HG03095 (cell line): ENCODE results near the gene CXCL5.
"Not testable (repeated sequence)": the region's sequence is repeated elsewhere in the genome, so short reads cannot be mapped to it uniquely, and the experiment has no call there.

ENCODE experiments used
- ATAC-seq: cut with Tn5 transposase; IDR thresholded peaks from one replicate; pipeline ENCODE4 v1.9.1; 2021; ENCODE audit warnings: moderate library complexity; ENCODE audit not compliant: unreplicated experiment

The CXCL5 gene

DNA sequence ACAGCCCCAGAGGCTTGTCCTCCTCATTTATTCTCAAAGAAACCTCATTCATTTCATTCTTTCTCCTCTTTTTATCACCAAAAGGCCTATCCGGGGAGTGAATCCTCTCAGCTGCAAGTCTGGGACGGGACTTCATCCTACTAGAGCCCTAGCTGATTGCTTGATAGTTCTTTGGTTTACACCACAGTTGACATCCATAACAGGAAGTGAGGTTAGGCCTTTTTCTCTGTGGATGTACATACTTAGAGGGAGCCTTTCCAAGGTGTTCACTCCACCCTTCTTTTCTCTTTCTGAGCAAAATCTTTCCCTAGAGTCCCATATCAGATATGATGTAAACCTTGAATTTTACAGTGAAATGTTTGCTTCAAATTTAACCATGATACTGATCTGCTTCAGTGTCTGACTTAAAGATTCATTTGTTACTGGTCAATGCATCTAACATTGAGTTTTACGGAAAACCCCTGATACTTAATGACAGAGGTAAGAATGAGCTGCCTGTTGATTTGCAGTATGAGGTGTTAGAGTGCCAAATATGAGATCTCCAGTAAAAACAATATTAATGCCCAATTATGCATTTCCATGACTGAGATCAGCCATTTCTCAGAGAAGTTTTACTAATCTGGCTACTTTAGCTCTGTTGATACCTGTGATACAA lies 16.8 kb upstream of the CXCL5 start:
- ATAC-seq: no peak

DNA sequence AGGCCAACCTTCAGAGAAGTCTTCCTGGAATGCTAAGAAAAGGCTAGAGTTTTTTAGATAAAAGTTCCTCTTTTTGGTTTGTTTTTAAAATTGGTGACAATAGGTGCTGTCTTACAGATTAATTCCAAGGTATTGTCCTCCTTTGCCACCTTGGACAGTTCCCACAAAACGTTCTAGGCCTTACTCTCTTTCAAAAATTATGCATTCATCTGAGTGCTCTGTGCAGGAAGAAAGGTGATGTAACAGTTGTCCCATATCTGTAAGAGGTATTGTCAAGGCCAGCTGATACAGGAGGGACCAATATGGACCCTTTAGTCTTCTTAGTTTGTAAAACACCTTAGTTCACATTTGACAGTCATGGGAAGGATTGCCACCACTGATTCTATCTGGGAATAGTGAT lies 15.9 kb upstream of the CXCL5 start:
- ATAC-seq: no peak

DNA sequence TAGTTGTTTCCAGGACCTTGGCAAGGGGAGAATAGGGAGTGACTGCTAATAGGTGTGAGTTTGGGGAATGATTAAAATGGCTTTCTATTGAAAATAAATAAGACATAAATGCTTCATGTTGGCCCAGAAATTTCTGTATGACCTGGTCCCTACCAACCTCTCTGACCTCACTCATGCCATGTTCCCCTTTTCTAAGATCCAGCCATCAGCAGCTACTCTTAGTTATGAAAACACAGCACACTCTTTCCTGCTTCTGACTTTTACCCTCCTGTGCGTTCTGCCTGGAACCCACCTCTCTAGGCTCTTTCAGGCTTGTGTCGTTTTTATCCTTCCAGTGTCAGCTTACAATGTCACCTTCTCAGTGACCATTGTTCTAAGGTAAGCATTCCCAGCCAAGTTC lies 14.8 kb upstream of the CXCL5 start:
- no peak for ATAC-seq

DNA sequence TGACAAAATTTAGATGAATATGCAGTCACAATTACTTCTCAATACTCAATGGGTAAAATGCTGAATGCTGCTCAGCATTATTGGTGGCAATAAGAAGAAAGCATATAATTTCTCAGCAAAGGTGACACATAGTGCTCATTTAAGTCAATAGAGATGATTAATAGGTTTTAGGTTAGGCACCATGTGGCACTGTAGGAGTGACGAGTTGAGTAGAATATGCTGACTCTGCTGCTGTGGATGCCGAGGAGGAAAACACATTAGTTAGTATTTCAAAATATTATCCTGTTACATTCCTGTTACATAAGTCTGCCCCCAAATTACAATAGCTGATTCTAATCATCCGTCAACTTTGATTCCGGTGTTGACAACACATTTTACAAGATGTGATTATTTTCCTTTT lies 13.7 kb upstream of the CXCL5 start:
- no peak for ATAC-seq

DNA sequence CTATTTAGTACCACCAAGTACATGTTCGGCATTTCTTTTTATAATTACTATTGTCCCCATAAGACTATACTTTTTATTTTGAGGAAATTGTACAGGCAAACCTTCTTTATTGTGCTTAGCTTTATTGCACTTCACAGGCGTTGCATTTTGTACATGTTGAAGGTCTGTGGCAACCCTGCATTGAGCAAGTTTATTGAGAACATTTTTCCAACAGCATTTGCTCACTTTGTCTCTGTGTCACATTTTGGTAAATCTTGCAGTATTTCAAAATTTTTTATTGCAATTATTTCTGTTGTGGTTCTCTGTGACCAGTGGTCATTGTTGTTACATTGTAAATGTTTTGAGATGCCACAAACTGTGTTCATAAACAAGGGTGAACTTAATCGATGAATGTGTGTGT lies 10.8 kb upstream of the CXCL5 start:
- no peak for ATAC-seq

DNA sequence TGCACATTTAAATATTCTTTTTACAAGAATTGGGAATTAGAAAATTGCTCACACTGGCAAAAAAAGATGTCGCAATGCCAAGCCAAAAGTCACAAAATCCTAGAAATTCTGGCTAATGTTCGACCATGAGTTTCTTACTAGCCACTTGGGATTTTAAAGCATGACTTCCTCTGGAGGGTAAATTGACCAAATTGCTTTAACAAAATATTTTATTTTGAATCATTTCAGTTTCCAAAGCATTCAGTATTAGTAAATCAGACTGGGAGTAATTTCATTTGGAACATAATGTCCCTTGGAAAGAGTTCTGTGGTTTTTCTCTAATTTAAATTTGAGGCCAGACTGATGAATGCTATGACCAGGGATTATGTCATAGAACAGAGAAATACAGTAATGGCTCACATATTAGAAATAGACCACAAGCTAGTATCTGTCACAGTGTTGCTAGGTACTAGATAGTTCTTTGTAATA lies 7.6 kb upstream of the CXCL5 start:
- no peak for ATAC-seq

DNA sequence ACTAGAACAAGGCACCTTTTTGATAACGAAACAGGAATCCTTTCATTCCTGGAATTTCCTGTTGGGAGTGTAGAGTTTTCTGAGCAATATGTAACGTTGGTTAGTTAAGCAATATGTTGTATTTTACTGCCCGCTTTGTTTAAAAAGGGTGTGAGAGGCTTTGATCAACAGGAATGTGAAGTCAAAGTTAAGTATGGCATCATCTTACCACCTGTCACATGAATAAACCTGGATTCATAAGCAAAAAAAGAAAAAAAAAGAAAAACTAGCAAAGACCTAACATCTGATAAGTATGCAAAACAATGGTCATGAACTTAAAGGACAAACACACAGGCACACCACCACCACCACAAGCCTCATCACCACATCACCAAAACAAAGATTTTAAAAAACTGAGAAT lies 7.1 kb upstream of the CXCL5 start:
- ATAC-seq: no peak

DNA sequence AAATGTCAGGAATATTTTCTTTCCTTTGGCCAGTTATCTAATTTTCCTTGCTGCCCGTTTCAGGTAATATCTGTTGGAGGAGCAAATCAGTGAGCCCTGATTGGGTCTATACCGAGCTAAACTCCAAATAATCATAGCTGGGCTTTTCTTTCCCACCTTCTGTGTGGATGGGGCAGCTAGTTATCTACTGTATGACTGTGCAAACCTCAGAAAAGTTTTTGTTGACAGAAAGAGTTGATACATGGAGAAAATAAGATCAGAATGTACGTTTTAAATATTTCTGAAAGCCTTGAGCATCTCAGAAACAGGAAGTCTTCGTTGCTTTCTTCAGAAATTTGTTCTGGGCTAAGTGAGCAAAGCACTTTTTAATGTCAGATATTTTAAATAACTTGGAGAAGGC lies 6.2 kb upstream of the CXCL5 start:
- no peak for ATAC-seq

DNA sequence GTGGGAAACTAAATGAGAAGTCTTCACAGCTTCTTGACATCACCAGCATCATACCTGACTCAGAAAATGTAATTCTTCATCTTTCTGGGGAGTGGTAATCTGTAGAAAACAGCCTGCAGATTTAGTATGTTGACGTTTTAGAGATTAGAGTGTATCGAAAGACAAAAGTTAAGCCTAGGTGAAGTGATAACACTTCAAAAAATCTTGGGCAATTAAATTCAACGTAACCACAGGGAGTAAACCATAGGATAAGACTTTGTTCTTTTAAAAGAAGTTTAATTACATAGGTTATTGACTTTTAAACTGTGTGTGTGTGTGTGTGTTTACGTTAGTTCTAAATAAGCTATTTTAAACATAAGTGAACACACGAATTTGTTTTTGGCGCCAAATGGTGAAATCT lies 1.8 kb upstream of the CXCL5 start:
- ATAC-seq: no peak

DNA sequence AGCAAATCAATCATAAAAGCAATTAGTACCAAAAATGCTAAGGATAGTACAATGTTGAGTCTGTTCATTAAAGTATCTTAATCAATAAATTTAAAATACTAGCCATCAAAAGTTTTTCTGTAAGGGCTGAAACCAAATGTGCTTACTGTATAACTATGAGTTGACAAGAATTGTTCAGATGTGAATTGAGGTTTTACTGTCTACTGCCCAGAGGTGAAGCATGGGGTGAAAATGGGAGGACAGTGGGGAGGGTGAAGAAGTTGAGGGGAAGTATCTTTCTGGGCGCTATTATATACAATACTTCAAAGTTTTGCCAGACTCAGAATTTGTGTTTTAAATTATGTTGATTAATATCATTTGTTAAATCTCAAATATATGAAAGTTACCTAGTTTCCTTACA lies 6.4 kb downstream of the CXCL5 start:
- no peak for ATAC-seq

DNA sequence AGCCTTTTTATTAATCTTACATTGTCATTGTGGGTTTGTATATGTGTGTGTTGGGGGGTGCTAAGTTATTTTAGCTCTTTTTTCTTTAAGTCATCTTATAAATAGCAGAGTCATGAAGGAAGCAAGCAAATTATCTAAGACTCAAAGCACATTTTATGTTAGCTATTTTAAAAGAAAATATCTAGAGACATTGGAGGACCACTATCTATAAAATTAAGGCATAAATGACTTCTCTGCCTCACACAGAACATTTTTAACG lies 6.8 kb downstream of the CXCL5 start:
- no peak for ATAC-seq

DNA sequence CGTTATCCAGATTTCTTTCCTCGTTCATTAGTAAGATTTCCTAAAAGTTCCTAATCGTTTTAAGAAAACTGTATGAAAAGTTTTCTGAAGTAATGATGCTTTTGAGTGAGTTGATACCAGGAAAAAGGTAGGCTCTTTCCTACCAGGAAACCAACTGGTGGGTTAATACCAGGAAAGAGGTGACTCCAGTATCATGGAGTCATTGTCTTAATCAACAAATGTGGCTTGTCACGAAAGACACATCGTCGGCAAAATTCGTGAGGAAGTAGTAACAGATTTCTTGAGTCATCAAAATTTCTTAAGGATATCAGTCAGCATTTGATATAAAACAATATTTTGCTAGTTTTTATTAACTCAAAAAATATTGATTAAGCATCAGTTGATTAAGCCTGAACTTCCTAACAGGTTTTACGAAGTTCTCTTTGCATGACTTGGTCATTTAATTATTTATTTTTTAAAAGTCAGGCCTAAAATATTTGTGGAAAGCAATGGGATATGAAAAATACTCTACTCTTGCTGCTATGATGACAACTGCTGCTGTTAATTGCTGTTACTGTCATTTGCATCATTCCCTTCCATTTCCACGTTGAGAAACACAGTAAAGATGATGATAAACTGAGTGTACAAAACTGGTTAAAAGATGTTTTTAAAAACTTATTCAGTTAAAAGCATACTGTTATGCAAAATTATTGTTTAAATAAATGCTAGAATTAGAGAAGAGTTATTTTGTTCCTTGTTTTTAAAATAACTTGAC lies 7.3 kb downstream of the CXCL5 start:
- ATAC-seq: no peak

DNA sequence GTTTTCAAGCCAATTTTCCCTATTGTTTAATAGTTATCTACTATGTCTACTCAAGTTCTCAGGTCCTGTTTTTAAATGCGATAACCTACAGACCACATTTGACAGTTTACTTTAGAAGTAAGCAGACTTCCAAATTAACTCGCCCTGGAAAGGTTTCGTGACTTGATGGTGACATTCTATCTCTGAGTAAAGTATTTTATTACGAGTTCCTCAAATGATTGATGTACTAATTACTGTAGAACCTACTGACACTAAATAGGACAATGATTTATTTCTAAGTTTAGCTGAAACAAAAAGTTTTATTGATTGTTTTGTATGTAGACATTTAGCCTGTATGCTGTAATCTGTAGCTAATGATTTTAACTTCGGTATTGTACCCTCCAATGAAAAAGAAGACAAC lies 8.5 kb downstream of the CXCL5 start:
- no peak for ATAC-seq

DNA sequence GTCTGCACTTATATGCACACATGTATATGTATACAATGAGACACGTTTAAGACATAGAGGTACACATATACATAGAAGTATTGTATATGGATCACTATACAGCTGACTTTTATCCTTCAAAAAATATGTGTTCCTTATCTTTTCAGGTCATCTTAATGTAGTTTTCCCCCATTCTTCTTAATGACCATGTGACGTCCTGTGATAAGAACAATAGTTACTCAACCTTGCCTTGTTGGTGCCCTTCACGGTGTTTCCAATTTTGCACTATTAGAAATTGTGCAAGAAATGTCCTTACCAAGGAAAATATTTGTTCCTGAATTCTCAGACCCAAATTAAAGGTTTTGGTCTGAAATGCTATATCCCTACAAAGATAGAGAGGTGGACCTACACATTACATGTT lies 9.4 kb downstream of the CXCL5 start:
- no peak for ATAC-seq

DNA sequence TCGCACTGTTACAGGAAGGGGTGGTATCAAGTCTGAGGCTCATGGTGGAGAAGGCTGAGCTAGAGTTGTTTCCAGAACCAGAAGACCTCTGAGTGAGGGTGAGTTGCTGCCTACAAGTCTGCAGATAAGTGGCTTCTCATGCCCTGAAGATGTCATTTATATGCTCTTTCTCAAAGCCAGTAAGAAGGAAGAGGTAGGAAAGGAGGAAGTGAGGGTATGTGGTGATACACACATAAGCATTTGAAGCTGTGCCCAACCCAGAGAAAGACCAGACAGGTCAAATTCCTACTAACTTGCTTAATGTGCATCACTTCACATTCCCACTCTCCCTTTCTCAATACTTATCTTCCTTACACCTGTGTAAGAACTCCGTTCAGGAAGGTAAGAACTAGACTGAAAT lies 10.4 kb downstream of the CXCL5 start, which contains the start of gene PPBP:
TSS of gene PPBP (minus strand) at position 130 of the 400 bp plus-strand sequence. CDS start at position 43, 87 bp downstream.
- ATAC-seq: no peak

DNA sequence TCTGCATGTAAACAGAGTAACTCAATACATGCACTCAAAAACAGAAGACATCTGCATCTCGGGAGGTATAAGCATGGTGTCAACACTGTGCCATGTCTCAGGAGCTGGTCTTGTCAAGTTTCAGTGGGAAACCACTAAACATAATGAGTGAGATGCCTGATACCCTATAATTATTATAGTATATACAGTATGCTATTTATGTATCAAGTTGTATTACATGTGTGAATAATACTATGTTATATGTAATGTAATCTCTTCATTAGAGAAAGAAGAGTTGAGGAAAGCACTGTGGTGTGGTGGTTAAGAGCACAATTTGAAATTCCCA lies 13.0 kb downstream of the CXCL5 start:
- no peak for ATAC-seq

DNA sequence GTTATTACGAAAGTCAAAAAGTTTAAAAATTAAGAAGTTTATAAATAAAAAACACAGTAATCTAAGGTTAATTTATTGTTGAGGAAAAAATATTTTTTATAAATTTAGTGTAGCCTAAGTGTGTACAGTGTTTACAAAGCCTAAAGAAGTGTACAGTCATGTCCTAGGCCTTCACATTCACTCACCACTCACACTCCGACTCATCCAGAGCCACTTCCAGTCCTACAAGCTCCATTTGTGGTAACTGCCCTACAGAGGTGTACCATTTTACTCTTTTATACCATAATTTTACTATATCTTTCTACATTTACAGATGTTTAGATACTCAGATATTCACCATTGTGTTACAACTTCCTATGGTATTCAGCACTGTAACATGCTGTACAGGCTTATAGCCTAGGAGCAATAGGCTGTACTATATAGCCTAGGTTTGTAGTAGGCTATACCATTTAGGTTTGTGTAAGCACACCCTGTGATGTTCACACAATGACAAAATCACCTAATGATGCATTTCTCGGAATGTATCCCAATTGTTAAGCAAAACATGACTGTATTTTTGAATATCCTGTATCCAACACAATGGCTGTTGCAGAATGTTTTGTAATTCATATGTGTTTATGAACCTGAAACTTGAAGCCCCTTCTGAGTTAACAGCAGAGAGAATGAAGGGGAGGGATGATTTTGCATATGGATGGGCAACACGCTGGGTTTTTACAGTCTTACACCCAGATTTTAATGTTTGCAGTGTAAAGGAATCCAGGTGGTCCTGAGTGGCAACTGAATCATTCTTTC lies 13.5 kb downstream of the CXCL5 start:
- ATAC-seq: no peak

DNA sequence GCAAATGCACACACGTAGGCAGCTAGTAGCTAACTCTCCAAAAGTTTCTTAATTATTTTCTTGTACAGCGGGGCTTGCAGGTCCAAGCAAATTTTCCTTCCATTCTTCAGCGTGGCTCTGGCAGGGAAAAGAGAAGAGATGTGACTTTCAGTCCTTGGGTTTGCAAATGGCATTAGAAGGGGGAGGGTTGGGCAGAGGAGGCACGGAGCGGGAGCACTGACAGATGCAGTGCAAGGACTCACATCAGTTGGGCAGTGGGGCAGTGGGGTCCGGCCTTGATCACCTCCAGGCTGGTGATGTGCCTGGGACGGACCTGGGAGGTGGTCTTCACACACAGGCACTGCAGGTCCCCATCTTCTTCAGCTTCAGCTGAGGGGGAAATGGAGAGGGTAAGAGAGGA lies 17.3 kb downstream of the CXCL5 start:
- not testable (repeated sequence) for ATAC-seq

DNA sequence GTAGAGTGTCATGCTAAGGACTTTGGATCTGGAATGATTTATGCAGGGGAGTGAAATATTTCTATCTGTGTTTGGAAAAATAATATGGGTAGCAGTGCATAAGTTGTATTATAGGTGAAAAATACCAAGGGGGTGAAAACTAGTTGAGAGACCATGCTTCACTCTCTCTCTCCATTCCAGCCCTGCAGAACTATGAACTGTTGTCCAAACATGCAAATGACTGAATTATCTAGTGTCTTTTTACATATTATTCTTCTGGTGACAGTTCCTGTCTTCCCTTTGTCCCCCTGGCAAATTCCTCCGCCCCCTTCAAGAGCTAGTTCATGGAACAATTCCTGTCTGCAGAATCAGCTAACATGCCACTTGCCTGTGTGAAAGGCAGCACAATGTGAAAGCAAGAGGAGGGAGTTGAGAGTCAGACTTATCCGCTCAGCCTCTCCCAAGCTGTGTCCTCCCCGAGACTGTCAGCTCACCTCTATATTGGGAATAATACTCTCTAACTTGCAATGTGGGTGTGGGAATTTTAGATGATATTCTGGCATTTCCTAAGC lies 19.0 kb downstream of the CXCL5 start:
- no peak for ATAC-seq

DNA sequence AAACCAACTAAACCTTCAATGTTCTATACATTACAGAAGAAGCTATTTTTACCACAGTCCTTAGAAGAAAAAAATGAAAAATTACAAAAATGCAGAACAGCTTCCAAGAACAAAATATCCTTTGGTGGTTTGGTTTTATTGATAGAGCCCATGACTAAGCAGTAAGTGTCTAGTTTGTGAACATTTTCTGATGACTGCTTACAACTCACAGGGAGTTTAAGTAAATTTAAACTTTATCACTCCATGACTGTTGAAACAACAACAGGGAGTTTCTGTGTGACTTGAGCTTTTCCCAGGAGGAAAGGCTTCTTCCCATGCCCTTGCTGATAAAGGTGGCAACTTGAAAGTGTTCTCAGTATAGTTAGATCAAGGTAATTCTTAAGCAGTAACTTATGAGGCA lies 19.6 kb downstream of the CXCL5 start:
- no peak for ATAC-seq

DNA sequence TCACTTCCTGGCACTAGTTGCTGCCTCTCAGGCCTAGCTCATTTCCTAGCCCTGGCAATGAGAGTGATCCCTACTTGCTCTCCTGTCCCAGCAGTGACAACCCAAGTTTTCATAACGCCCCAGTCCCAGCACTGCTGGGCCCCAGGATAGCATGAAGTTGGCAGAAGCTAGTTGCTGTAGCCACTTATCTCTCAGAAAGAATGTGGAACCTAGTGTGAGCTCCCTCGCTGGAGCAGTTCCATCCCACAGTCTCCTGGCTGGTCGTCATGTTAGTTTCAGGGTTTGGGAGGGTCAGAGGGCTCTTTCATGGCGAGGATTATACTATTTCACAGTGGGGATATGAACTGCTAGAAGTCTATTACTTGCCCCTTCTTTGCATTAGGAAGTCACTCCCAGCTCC lies 21.8 kb downstream of the CXCL5 start:
- ATAC-seq: no peak

DNA sequence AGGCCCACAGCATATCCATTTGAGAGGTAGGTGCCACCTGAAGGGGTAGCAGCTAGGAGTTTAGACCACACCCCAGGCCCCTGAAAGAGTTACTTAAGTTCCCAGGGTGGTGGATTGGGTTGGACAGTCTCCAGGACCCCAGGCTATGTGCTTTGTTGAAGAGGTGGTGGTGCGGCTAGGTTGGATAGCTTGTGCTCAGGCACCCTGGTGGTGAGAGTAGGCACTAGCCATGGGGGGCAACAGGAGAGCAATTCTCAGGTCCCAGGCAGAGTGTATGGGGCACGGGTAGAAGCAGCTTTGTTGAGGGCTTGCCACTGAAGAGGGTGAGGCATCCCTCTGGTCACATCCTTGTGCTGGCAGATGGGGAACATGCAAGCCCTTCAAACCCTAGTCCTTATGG lies 22.3 kb downstream of the CXCL5 start:
- no peak for ATAC-seq
